Breast epithelium (tissue), 4 donors: Measurements from ENCODE around the gene FBXO3. TPM values are rescaled to one million over a fixed set of nuclear protein-coding genes. Genes with fewer than 3 reads are reported as not detected.

Experiments
- DNase-seq, 2 donors: peaks; one replicate each; pipeline ENCODE4 v3.0.0-alpha.2; 2019; ENCODE audit warnings: low spot score in 2 of 2
- H3K27ac ChIP-seq, 2 donors: fragments of 200-600 bp; sonication (generic) in 1 of 2; one replicate each; pipeline ENCODE4 v1.5.1; 2016 to 2019; ENCODE audit warnings: mild to moderate bottlenecking in 1 of 2
- H3K27me3 ChIP-seq, 2 donors: fragments of 200-600 bp; sonication (generic) in 1 of 2; one replicate each; pipeline versions ENCODE4 v1.5.1 to v1.6.0; 2017 to 2019; ENCODE audit warnings: control low read depth in 1 of 2, mild to moderate bottlenecking in 1 of 2
- H3K36me3 ChIP-seq: fragments of 200-600 bp; one replicate; pipeline ENCODE4 v1.5.1; 2019
- H3K4me1 ChIP-seq, 2 donors: fragments of 200-600 bp; sonication (generic); one replicate each; pipeline ENCODE4 v1.5.1; 2016 to 2019; ENCODE audit warnings: control low read depth in 1 of 2
- H3K4me3 ChIP-seq, 3 donors: fragments of 200-600 bp; sonication (generic); 1 replicate in 2 of 3; 2 replicates in 1 of 3; pipeline ENCODE4 v1.5.1; 2016 to 2019; ENCODE audit warnings: mild to moderate bottlenecking in 3 of 3, moderate library complexity in 2 of 3
- H3K9me3 ChIP-seq, 2 donors: fragments of 200-600 bp; sonication (generic) in 1 of 2; one replicate each; pipeline ENCODE4 v1.5.1; 2016 to 2019; ENCODE audit warnings: control low read depth in 1 of 2
- CTCF ChIP-seq, 3 donors: fragments of 450-650 bp; IDR thresholded peaks; one replicate each; pipeline ENCODE4 v1.5.1; 2016 to 2017; ENCODE audit warnings: antibody characterized with exemption in 3 of 3, mild to moderate bottlenecking in 3 of 3, moderate library complexity in 3 of 3
- POLR2A ChIP-seq: fragments of 450-650 bp; IDR thresholded peaks from one replicate; pipeline ENCODE4 v1.6.1; 2016; ENCODE audit warnings: antibody characterized with exemption, mild to moderate bottlenecking, moderate library complexity
- POLR2AphosphoS5 ChIP-seq, 3 donors: sonication (generic); formaldehyde crosslinking; IDR thresholded peaks; one replicate each; pipeline ENCODE4 v1.6.1; 2017; ENCODE audit warnings: antibody characterized with exemption in 3 of 3
- intact Hi-C: fragments of 100-400 bp; cut with DNase I; formaldehyde crosslinking; loops from one replicate; pipeline ENCODE4 v1.15.1; 2023; ENCODE audit warnings: low total_unique reads
- total RNA-seq, 3 donors: library from RNA; depleted of rRNA; stranded (reverse); fragments of >200 nt; gene quantifications; one replicate each; pipeline ENCODE4 v1.1.0, GENCODE V29; 2016

FBXO3 gene
- total RNA-seq, 3 donors from 2014 or later, result 35.0 to 60.6 (median 46.9) TPM

GRCh38 chr11:33775832-33776470, 1.6 kb upstream of the FBXO3 start:
- H3K27ac ChIP-seq, result no peak overlapping the region
- no peaks in the 10 kb centered on the region for H3K9me3 ChIP-seq
- H3K36me3 ChIP-seq, result no peaks in the 10 kb centered on the region
- no peaks in the 10 kb centered on the region for H3K27me3 ChIP-seq
- no peak for DNase-seq
- H3K4me3 ChIP-seq, result no peak overlapping the region
- TF ChIP-seq POLR2A (no peak), CTCF (IDR thresholded peaks at IDR 0.05) (no peak), POLR2AphosphoS5 (IDR thresholded peaks at IDR 0.05) (no peak)
- intact Hi-C loops, result no loop called here
- H3K4me1 ChIP-seq, result peaks cover 5 to 9% of the 10 kb centered on the region in 2 donors

GRCh38 chr11:33775467-33775807, 1.1 kb upstream of the FBXO3 start:
- TF ChIP-seq POLR2A, result no peak
- no peak for TF ChIP-seq POLR2AphosphoS5 (IDR thresholded peaks at IDR 0.05)
- TF ChIP-seq CTCF (IDR thresholded peaks at IDR 0.05), result no peak
- no peak for DNase-seq
- H3K36me3 ChIP-seq, result no peaks in the 10 kb centered on the region
- no peak overlapping the region for H3K27ac ChIP-seq
- no peaks in the 10 kb centered on the region for H3K27me3 ChIP-seq
- intact Hi-C loops, result no loop called here
- no peak overlapping the region for H3K4me3 ChIP-seq
- peaks cover 5 to 9% of the 10 kb centered on the region in 2 donors for H3K4me1 ChIP-seq
- H3K9me3 ChIP-seq, result no peaks in the 10 kb centered on the region

GRCh38 chr11:33774736-33775466, 581 bp upstream of the FBXO3 start:
- no peaks in the 10 kb centered on the region for H3K9me3 ChIP-seq
- peak overlapping the region; percentile 88 to 99 (median 98) for H3K4me3 ChIP-seq
- peaks cover 5 to 9% of the 10 kb centered on the region in 2 donors for H3K4me1 ChIP-seq
- no peak for TF ChIP-seq POLR2AphosphoS5 (IDR thresholded peaks at IDR 0.05)
- no peak for TF ChIP-seq CTCF (IDR thresholded peaks at IDR 0.05)
- TF ChIP-seq POLR2A, result no peak
- peak overlapping the region; percentile 86 to 87 for H3K27ac ChIP-seq
- intact Hi-C loops, result no loop called here
- DNase-seq, result peak in 1 of 2 donors; percentile 52
- H3K36me3 ChIP-seq, result no peaks in the 10 kb centered on the region
- no peaks in the 10 kb centered on the region for H3K27me3 ChIP-seq

GRCh38 chr11:33773404-33773986, 825 bp downstream of the FBXO3 start:
- Histone ChIP-seq H3K4me1 (peaks cover 5 to 9% of the 10 kb centered on the region in 2 donors), H3K27me3 (no peaks in the 10 kb centered on the region), H3K4me3 (peak overlapping the region; percentile 88 to 99 (median 98)), H3K36me3 (no peaks in the 10 kb centered on the region), H3K9me3 (no peaks in the 10 kb centered on the region), H3K27ac (peak overlapping the region; percentile 86 to 87)
- DNase-seq, result no peak
- no peak for TF ChIP-seq CTCF (IDR thresholded peaks at IDR 0.05)
- TF ChIP-seq POLR2A, result no peak
- TF ChIP-seq POLR2AphosphoS5 (IDR thresholded peaks at IDR 0.05), result no peak
- intact Hi-C loops, result no loop called here

GRCh38 chr11:33772870-33773269, 1.4 kb downstream of the FBXO3 start:
- TF ChIP-seq POLR2AphosphoS5 (IDR thresholded peaks at IDR 0.05), result no peak
- TF ChIP-seq CTCF (IDR thresholded peaks at IDR 0.05), result no peak
- no peak for TF ChIP-seq POLR2A

More at GRCh38 chr11:33772870-33773269, 1.4 kb downstream of the FBXO3 start:
- no peak for DNase-seq
- H3K9me3 ChIP-seq, result no peaks in the 10 kb centered on the region
- H3K36me3 ChIP-seq, result no peaks in the 10 kb centered on the region
- H3K27me3 ChIP-seq, result no peaks in the 10 kb centered on the region
- peak overlapping the region in 2 of 3 donors; percentile 98 to 99 for H3K4me3 ChIP-seq
- intact Hi-C loops, result no loop called here
- no peak overlapping the region for H3K27ac ChIP-seq
- H3K4me1 ChIP-seq, result peaks cover 5 to 9% of the 10 kb centered on the region in 2 donors
